K562 (cell line): ENCODE data around the gene ARPC1A. TPM values are rescaled to one million over a fixed set of nuclear protein-coding genes. Genes with fewer than 3 reads are reported as not detected.
A peak's percentile ranks its signal among the peaks of the same experiment; 100 is the strongest.

Experiments
- CTBP1 ChIP-seq: fragments of 450-650 bp; IDR thresholded peaks from 2 replicates; pipeline ENCODE4 v1.6.1; 2016; ENCODE audit warnings: borderline replicate concordance
- E2F8 ChIP-seq: fragments of 450-650 bp; IDR thresholded peaks from 2 replicates; pipeline ENCODE4 v1.7.1; 2018; ENCODE audit warnings: mild to moderate bottlenecking, low read depth; ENCODE audit not compliant: partially characterized antibody
- HMGXB4 ChIP-seq: sonication (generic); formaldehyde crosslinking; IDR thresholded peaks from 2 replicates; pipeline ENCODE4 v1.8.1; 2023; ENCODE audit warnings: mild to moderate bottlenecking, missing genetic modification reagents
- HOXB6 ChIP-seq: fragments of 250-450 bp; sonication (Bioruptor Pico); IDR thresholded peaks from 2 replicates; pipeline ENCODE4 v1.5.1; 2022; ENCODE audit warnings: mild to moderate bottlenecking, borderline replicate concordance
- KAT8 ChIP-seq: fragments of 450-650 bp; IDR thresholded peaks from 2 replicates; pipeline ENCODE4 v1.6.1; 2016; ENCODE audit warnings: low read depth, mild to moderate bottlenecking
- MYC ChIP-seq, 2 experiments: fragments of 250-450 bp in 1 of 2; sonication (Bioruptor Pico) in 1 of 2; IDR thresholded peaks; 2 replicates each; pipeline versions ENCODE4 v1.5.1 to v1.6.1; 2012 to 2021; ENCODE audit warnings: low read depth in 2 of 2, borderline replicate concordance in 1 of 2, improper control_type of control experiment in 1 of 2, low read length in 1 of 2, mild to moderate bottlenecking in 1 of 2, moderate library complexity in 1 of 2
- OTX1 ChIP-seq: fragments of 450-650 bp; formaldehyde crosslinking; IDR thresholded peaks from 2 replicates; pipeline ENCODE4 v1.4.0; 2022; ENCODE audit warnings: mild to moderate bottlenecking
- PHF20 ChIP-seq: fragments of 450-650 bp; IDR thresholded peaks from 2 replicates; pipeline ENCODE4 v1.6.1; 2018; ENCODE audit not compliant: partially characterized antibody
- TCF7 ChIP-seq: sonication (generic); IDR thresholded peaks from 2 replicates; pipeline ENCODE4 v1.6.1; 2016; ENCODE audit warnings: antibody characterized with exemption, borderline replicate concordance
- TSHZ1 ChIP-seq: fragments of 250-450 bp; sonication (Bioruptor Pico); IDR thresholded peaks from 2 replicates; pipeline ENCODE4 v1.4.0; 2020; ENCODE audit warnings: mild to moderate bottlenecking, moderate library complexity
- ZBTB33 ChIP-seq: sonication (generic); formaldehyde crosslinking; IDR thresholded peaks from 2 replicates; pipeline ENCODE4 v1.8.1; 2023; ENCODE audit warnings: mild to moderate bottlenecking, missing genetic modification reagents
- ZNF398 ChIP-seq: fragments of 250-450 bp; sonication (Bioruptor Pico); IDR thresholded peaks from 2 replicates; pipeline ENCODE4 v1.8.0; 2021; ENCODE audit warnings: moderate library complexity, mild to moderate bottlenecking, inconsistent platforms
- polyA plus RNA-seq, 8 experiments: library from polyadenylated mRNA; depleted of rRNA in 4 of 8; stranded (reverse) in 5 of 8; unstranded in 3 of 8; fragments of >200 nt; fragmentation: Nextera tagmentation in 2 of 8; fragmentation: Illumina TruSeq in 1 of 8; extraction: Ambion mirVana in 2 of 8; extraction: Trizol in 1 of 8; gene quantifications; 2 replicates each; pipeline versions ENCODE4 v1.2.1 to v1.2.3, GENCODE V29; 2011 to 2014; ENCODE audit warnings: inconsistent platforms in 1 of 8, missing spikeins in 1 of 8
- total RNA-seq, 7 experiments: library from RNA; depleted of rRNA in 6 of 7; stranded (reverse); fragments of >200 nt in 6 of 7; fragmentation: Illumina TruSeq in 2 of 7; extraction: Trizol in 2 of 7; gene quantifications; 2 replicates each; pipeline versions ENCODE4 v1.2.1 to v1.2.3, GENCODE V29; 2011 to 2021; ENCODE audit warnings: low replicate concordance in 1 of 7

The ARPC1A gene
- total and polyA plus RNA-seq, 9 of the 15 experiments (the other 6 are each of a cell fraction or from before 2014, with no cell fraction given), result 39.5 to 151 (median 86.1) TPM

- TF ChIP-seq ZNF398, result no peak
- TF ChIP-seq KAT8, result no peak
- no peak for TF ChIP-seq OTX1 (CRISPR knock-in tag)
- TF ChIP-seq ZBTB33 (CRISPR knock-in tag), result no peak
- no peak for TF ChIP-seq TCF7
- no peak for TF ChIP-seq HOXB6 (CRISPR knock-in tag)
- TF ChIP-seq E2F8, result no peak
- no peak for TF ChIP-seq TSHZ1 (CRISPR knock-in tag)
- TF ChIP-seq HMGXB4 (CRISPR knock-in tag), result no peak
- TF ChIP-seq PHF20, result no peak
- TF ChIP-seq MYC (IDR thresholded peaks at IDR 0.05; ENCODE audit: low read depth, low read length), result peak; percentile 44; the same call in 1 of the 2 replicates
- no peak for TF ChIP-seq MYC (CRISPR knock-in tag; IDR thresholded peaks at IDR 0.05; ENCODE audit: borderline replicate concordance, low read depth)
- TF ChIP-seq CTBP1, result peak; percentile 34; the same call in 1 of the 2 replicates
Measured at GRCh38 chr7:99380032-99380822, 54.5 kb downstream of the ARPC1A start (continued).
